Head of caudate nucleus (tissue), 42 donors: ENCODE data around the gene ASCL4.
A peak's percentile ranks its signal among the peaks of the same experiment; 100 is the strongest.
"Not testable (repeated sequence)": the region's sequence is repeated elsewhere in the genome, so short reads cannot be mapped to it uniquely, and the experiment has no call there.

Experiments
- DNase-seq, 42 donors: peaks; one replicate each; pipeline versions ENCODE4 v3.0.0 to v3.0.0-alpha.2; 2020 to 2021; ENCODE audit warnings: mixed read lengths in 7 of 42
- intact Hi-C: fragments of 100-400 bp; cut with DNase I; formaldehyde crosslinking; loops from one replicate; pipeline ENCODE4 v1.15.0; 2022

The ASCL4 gene

GRCh38 chr12:107774349-107775029 lies at the start of gene ASCL4:
TSS of gene ASCL4 (plus strand) at chr12:107774704. CDS start at chr12:107775219, 515 bp downstream.
- DNase-seq = no peak
- intact Hi-C loops = no loop called here

- intact Hi-C loops = not testable (repeated sequence)
These were observed 47.2 kb upstream of the ASCL4 start for GRCh38 chr12:107727327-107727726.

GRCh38 chr12:107727742-107728141 lies 46.8 kb upstream of the ASCL4 start:
- intact Hi-C loops = not testable (repeated sequence)

More at GRCh38 chr12:107727327-107727726, 47.2 kb upstream of the ASCL4 start:
- not testable (repeated sequence) for DNase-seq

GRCh38 chr12:107730618-107731341 lies 43.7 kb upstream of the ASCL4 start:
- intact Hi-C loops = no loop called here

More at GRCh38 chr12:107727742-107728141, 46.8 kb upstream of the ASCL4 start:
- DNase-seq = not testable (repeated sequence)

GRCh38 chr12:107731366-107731765 lies 43.1 kb upstream of the ASCL4 start:
- intact Hi-C loops = no loop called here

More at GRCh38 chr12:107730618-107731341, 43.7 kb upstream of the ASCL4 start:
- no peak for DNase-seq

GRCh38 chr12:107732365-107732764 lies 42.1 kb upstream of the ASCL4 start:
- intact Hi-C loops = no loop called here

More at GRCh38 chr12:107731366-107731765, 43.1 kb upstream of the ASCL4 start:
- DNase-seq = no peak

GRCh38 chr12:107734139-107734538 lies 40.4 kb upstream of the ASCL4 start:
- peak in 25 of 42 donors; percentile 3 to 66 (median 30) for DNase-seq
- intact Hi-C loops = no loop called here

More at GRCh38 chr12:107732365-107732764, 42.1 kb upstream of the ASCL4 start:
- no peak for DNase-seq

GRCh38 chr12:107735763-107736162 lies 38.7 kb upstream of the ASCL4 start:
- no peak for DNase-seq
- intact Hi-C loops = no loop called here

- intact Hi-C loops = no loop called here
- DNase-seq = no peak
These were observed 37.6 kb upstream of the ASCL4 start for GRCh38 chr12:107736914-107737313.

GRCh38 chr12:107748472-107748871 lies 26.0 kb upstream of the ASCL4 start:
- no peak for DNase-seq
- intact Hi-C loops = no loop called here

- intact Hi-C loops = no loop called here
- DNase-seq = no peak
These were observed 25.4 kb upstream of the ASCL4 start for GRCh38 chr12:107749083-107749482.

GRCh38 chr12:107759410-107759809 lies 15.1 kb upstream of the ASCL4 start:
- no peak for DNase-seq

GRCh38 chr12:107760207-107760808 lies 14.2 kb upstream of the ASCL4 start:
- intact Hi-C loops = loop anchor here (2.0 to 10.0 kb wide), 2 partner anchors 76 to 124 kb away; partner anchors contain the start of gene PWP1
- DNase-seq = peak in 38 of 42 donors; percentile 3 to 64 (median 36)

More at GRCh38 chr12:107759410-107759809, 15.1 kb upstream of the ASCL4 start:
- intact Hi-C loops = no loop called here

- intact Hi-C loops = loop anchor here (2.0 to 10.0 kb wide), 2 partner anchors 76 to 124 kb away; partner anchors contain the start of gene PWP1
- peak; percentile 84 to 97 (median 93) for DNase-seq
These were observed 13.5 kb upstream of the ASCL4 start, which contains the start of gene PRDM4 for GRCh38 chr12:107760809-107761501. TSS of gene PRDM4 (minus strand) at chr12:107761137. CDS start at chr12:107760515, 622 bp downstream.

GRCh38 chr12:107761502-107761904 lies 13.0 kb upstream of the ASCL4 start:
- DNase-seq = peak in 16 of 42 donors; percentile 7 to 40 (median 25)

GRCh38 chr12:107762874-107763273 lies 11.6 kb upstream of the ASCL4 start:
- intact Hi-C loops = loop anchor here (10.0 kb wide), 1 partner anchor 122 kb away; no protein-coding TSS in a partner anchor

More at GRCh38 chr12:107761502-107761904, 13.0 kb upstream of the ASCL4 start:
- intact Hi-C loops = loop anchor here (2.0 to 10.0 kb wide), 2 partner anchors 77 to 123 kb away; partner anchors contain the start of gene PWP1

GRCh38 chr12:107764626-107765025 lies 9.9 kb upstream of the ASCL4 start:
- intact Hi-C loops = loop anchor here (10.0 kb wide), 1 partner anchor 120 kb away; no protein-coding TSS in a partner anchor
- DNase-seq = no peak

More at GRCh38 chr12:107762874-107763273, 11.6 kb upstream of the ASCL4 start:
- no peak for DNase-seq

GRCh38 chr12:107765316-107765715 lies 9.2 kb upstream of the ASCL4 start:
- intact Hi-C loops = loop anchor here (10.0 kb wide), 1 partner anchor 119 kb away; no protein-coding TSS in a partner anchor
- no peak for DNase-seq
